CD4-positive, alpha-beta T cell treated with Interleukin-17A for 4 hours (primary cell): Measurements from ENCODE around the gene KCNAB2.

ENCODE experiments used
- DNase-seq: peaks from one replicate; pipeline ENCODE4 v3.0.0-alpha.2; 2020; ENCODE audit warnings: mixed read lengths

KCNAB2 gene

DNA sequence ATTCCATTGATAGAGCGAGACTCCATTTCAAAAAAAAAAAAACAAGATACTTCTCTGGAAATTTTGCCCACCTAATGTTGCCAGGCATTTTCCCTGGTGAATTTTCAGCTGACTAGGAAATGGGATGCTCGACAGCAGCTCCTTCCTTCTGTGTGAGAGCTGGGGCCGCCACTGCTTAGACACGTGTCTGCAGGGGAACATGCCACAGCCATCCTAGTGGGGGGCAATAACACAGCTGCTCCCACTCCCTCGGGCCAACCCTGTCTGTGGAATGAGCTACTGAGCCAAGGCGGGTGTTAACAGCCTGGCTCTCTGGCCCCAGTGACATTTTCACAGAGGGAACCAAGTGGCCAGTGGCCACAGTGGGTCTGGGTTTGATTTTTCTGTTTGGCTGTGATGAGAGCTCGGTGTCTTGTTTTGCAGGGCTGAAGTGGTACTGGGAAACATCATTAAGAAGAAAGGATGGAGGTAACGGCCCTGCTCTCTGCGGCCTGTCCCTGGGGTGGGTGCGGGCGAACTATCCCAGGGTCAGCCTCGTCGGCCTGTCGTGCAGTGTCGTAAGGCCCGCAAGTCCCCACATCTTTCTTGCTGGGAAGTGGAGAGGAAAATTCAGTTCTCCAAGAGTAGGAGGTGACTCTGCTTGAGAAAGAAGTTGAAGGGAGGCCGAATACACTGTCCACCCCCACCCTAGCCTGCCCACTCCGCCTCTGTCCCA is 39.2 kb downstream of the KCNAB2 start:
- DNase-seq: no peak

GRCh38 chr1:6085666-6086065 is 40.0 kb downstream of the KCNAB2 start:
- DNase-seq: no peak

DNA sequence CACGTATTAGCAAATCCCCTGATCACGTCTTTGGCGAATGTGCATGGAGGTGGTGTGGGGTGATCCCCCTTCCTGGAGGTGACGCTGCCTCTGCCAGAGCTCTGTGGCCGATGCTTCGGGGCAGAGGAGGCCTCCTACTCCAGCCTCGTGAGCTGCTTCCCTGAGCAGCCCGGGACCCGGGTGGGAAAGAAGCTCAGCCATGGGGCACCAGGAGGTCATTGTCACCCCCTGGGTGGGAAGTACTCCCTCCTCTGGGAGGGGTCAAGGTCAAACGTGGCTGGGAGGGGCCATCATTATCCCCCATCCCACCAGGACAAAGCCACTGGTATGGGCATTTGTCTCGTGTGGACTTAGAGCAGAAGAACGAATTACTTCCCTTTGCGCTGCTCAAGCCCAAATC is 40.7 kb downstream of the KCNAB2 start:
- DNase-seq: no peak

GRCh38 chr1:6086762-6087376 is 41.2 kb downstream of the KCNAB2 start:
- no peak for DNase-seq

DNA sequence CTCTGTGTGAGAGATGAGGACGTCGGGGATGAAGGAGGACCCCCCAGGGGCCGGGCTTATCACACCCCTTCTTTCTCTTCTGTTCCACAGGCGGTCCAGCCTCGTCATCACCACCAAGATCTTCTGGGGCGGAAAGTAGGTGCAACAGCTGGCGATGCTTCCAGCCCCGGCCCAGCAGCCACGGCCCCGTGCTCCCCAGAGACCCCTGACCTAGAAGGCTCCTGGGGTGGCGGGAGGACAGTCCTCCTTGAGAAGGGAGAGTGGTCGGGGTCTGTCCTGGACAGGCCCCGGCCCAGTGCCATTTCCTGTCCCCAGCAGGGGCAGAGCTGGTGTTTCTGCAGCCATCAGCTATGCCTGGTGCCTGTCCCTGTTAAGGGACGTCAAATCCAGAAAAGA is 41.7 kb downstream of the KCNAB2 start:
- DNase-seq: no peak

- no peak for DNase-seq
Observed at GRCh38 chr1:6087958-6088357, 42.3 kb downstream of the KCNAB2 start.

DNA sequence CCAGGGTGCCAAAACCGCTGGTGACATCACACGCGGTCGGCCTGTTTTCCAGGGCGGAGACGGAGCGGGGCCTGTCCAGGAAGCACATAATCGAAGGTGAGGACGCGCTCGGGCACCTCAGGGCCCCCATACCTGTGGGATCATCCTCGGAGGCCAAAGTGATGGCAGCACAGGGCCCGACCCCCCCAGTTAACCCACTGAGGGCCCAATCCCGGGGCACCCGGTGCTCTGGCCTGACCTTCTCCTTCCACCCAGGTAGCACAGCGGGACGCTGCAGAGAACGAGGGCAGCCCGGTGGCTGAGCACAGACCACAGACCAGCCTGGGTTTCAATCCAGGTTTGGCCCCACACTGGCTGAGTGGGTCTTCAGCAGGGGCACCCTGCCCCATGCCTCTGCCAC is 43.3 kb downstream of the KCNAB2 start:
- DNase-seq: no peak

GRCh38 chr1:6090288-6090687 is 44.6 kb downstream of the KCNAB2 start:
- DNase-seq: no peak

DNA sequence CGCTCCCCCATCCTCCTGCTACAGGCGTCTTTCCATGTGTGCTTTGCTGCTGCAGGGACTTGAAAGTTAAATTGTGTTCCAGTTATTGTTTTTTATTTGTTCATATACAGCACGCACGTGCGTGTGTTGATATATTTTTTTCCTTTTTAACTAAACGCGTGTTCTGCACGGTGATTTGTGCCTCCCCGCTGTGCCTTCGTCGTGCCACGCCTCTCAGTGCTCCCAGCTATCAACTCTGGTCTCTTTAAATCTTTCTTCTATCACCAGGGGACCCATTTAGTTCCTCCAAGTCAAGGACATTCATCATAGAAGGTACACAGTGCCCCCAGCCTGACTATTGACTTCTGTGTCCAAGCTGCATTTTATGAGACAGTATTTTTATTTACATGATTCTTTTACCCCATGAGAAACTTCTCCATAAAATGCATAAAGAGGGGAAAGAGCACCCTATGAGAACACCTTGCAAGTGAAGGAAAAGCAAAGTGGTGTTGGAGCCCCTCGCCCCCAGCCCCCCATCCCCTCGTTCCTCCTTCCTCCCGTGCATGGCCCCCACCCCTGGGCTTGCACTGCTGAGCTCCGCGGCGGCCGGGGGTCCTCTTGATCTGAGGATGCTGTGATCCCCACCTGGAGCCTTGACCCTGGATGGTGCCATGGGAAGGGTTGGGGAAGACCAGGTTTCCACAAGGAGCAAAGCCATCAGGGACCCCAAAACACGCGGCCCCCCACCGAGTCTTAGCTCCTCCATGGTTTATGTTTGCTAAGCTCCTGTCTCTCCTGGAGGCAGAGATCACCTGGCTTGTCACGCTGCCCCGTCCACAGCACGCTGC is 45.5 kb downstream of the KCNAB2 start:
- DNase-seq: no peak

GRCh38 chr1:6091823-6092109 is 46.1 kb downstream of the KCNAB2 start:
- no peak for DNase-seq

- no peak for DNase-seq
Observed at GRCh38 chr1:6092211-6092610, 46.5 kb downstream of the KCNAB2 start.

DNA sequence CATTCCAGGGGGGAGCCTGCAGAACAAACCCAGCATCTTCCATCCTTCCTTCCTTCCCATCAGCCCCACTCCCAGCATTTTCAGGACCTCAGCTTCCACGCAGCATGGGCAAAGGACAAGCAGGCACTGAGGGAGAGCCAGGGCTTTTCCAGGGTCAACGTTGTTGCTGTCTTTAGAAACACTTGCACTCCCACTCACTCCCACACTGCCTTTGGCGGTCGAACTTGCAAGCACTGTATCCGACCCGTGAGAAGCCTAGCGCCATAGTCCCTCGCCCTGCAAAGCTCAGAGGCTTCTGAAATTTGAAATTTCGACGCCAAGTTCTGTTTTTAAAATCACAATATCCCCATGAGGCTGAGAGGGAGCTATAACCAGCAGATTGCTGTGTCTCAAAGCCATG is 47.4 kb downstream of the KCNAB2 start:
- DNase-seq: no peak

DNA sequence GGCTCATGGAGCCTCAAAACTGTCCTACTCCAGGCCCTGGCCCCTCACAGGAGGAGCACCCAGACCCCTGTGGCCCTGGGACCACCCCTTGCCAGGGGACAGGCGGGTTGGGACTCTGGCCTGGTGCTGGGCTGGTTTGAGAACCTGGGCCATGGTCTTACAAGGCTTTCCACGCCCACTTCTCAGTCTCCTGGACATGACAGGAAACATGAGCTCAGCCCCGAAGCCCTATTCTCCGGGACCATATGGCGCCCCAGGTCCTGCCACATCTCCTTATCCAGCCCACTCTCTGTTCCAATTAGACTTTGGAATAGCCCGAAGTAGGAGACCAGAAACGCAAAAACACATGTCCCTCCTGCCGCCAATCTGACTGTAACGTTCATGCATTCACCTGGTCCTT is 47.9 kb downstream of the KCNAB2 start:
- no peak for DNase-seq

DNA sequence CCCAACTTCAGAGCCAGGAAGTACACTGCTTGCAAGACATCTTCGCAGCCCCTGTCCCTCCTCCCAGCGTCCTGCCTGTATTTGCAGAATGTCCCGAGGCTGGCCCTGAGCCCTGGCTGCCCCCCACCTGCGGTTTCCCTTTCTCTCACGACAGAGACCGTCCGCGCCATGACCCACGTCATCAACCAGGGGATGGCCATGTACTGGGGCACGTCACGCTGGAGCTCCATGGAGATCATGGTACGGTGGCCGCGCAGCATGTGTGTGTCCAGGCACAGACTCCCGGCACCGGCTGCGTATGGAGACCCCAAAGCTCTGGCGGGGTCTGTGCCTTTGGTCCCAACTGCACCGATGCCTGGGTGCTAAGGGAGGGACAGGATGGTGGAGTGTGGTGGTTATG is 48.6 kb downstream of the KCNAB2 start:
- DNase-seq: no peak

DNA sequence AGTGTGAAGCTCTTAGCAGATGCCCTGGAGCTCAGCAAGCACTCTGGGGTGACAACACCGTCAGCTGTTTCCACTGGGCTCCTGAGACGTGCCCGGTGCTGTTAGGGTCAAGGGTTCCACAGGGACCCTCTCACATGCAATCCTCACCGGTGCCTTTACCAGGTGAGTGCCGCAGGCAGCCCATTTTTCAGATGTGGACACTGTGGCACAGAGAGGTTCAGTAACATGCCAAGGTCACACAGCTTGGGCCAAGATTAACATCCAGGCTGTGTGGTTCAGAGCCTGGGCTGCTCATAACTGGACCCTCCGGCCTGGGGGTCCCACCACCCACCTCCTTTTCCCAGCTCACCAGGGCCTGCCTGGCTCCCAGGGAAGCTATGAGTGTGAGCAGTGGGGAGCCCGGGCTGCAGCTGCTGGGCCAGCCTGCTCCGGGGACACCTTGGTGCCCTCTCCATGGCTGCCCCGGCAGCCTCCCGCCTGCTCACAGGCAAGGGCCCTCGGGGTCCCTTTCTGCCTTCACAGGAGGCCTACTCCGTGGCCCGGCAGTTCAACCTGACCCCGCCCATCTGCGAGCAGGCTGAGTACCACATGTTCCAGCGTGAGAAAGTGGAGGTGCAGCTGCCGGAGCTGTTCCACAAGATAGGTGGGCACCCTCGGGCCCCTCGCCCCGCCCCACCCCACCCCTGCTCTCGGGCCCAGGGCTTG is 49.3 kb downstream of the KCNAB2 start:
- no peak for DNase-seq

- no peak for DNase-seq
Observed at GRCh38 chr1:6095511-6096242, 50.0 kb downstream of the KCNAB2 start.

GRCh38 chr1:6096243-6097116 is 50.8 kb downstream of the KCNAB2 start:
- DNase-seq: no peak

DNA sequence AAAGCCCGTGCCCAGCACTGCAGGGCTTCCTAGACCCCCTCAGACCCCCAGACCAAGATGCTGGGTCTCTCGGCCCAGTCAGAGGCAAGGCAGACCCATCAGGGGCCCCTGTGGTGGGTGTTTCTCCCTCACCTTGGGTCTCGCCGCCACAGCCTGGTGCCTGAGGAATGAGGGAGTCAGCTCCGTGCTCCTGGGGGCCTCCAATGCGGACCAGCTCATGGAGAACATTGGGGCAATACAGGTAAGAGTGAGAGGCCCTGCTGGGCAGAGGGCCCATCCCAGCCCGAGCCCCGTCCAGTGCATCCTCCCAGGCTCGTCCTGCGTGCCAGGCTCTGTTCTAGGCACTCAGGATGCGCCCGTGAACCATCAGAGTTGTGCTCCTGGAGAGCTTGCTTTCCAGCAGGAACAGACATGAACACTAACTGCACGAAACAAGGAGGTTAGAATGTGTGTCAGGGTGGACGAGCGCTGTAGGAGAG is 51.5 kb downstream of the KCNAB2 start:
- no peak for DNase-seq

DNA sequence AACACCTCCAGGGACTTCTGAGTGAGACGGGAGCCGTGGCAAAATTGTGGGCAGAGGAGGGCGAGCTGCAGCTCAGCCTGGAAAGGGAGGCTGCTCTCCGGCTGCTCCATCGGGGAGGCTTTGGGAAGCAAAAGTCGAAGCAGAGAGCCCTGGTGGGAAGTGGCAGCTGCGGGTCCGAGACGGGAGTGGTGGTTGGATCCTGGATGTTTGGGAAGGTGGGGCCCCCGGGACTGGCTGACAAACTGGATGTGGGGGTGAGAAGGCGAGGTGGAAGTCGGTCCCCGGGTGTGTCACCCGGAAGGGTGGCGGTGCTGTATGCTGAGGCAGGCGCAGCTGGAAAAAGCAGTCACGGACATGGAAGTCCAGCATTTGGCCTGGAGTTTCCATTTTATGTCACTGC is 52.1 kb downstream of the KCNAB2 start:
- DNase-seq: no peak

DNA sequence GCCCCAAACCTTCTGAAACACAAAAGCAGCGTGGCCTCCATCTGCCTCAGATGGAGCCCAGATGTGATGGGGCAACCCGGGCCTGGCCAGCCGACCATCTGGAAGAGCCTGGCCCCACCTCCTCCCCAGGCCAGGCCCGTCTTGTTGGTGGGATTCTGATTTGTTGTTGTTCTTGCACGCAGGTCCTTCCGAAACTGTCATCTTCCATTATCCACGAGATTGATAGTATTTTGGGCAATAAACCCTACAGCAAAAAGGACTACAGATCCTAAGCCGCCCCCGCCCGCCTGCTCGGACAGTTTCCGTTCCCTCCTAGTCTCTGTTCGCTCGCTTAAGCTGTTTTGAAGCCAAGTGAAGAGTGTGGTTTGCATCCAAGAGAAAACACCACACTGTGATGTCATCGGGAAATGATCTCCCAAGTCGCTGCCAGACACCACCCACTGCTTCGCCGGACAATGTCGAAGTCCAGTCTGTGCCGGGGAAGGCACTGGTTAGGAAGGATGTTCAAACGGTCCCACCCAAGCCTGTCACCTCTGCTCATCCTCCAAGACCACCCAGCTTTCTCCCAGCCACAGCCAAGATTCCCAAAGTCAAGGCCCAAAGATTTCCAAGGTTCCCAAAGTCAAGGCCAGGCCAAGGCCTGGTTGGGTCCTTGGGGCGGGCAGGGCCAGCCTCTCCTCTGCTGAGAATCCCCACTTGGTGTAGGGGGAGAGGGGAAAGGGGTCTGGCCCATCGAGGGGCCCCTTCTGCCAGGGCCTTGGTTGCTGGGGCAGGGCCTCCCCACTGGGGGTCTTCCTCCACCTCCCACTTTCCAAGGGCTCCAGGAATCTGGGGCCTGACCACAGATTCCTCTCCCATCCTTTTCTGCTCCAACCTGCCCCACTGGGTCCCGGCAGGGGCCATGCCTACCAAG is 52.9 kb downstream of the KCNAB2 start:
- DNase-seq: no peak

- DNase-seq: no peak
Observed at GRCh38 chr1:6099297-6099696, 53.6 kb downstream of the KCNAB2 start.
